HCT116 (cell line): ENCODE data around the gene THSD1. TPM values are rescaled to one million over a fixed set of nuclear protein-coding genes. Genes with fewer than 3 reads are reported as not detected.

Experiments used
- ATAC-seq: fragments of 200-7000 bp; cut with Tn5 transposase; 2 replicates; pipeline ENCODE4 v1.9.1; 2020; ENCODE audit warnings: mild to moderate bottlenecking, moderate library complexity
- BruUV-seq: library from RNA; stranded (reverse); fragments of 400-500 nt; replicated peaks from 2 replicates; lab custom pipeline; 2021; lab: Mats Ljungman, UMichigan
- CTCF ChIA-PET: fragments of 300-600 bp; sonication (Branson Sonifier 250); formaldehyde crosslinking; loops from one replicate; lab custom pipeline; 2021; ENCODE audit warnings: antibody characterized with exemption; lab: Charles Lee
- POLR2A ChIA-PET: fragments of 300-600, 350-600 bp; sonication (Branson Sonifier 250); formaldehyde crosslinking; loops from one replicate; lab custom pipeline; 2021; ENCODE audit warnings: antibody characterized with exemption; lab: Charles Lee
- RAD21 ChIA-PET, 2 experiments: fragments of 300-600 bp; sonication (Branson Sonifier 250); formaldehyde crosslinking; loops; one replicate each; lab custom pipeline; 2023; ENCODE audit warnings: low total read pairs in 2 of 2; ENCODE audit not compliant: uncharacterized antibody in 2 of 2, unreplicated experiment in 2 of 2, low non-redundant PET in 1 of 2; lab: Charles Lee
- DNase-seq: peaks from one replicate; pipeline ENCODE4 v3.0.0-alpha.2; 2010; ENCODE audit warnings: low read depth, low spot score
- H2AFZ ChIP-seq: fragments of 200-600 bp; shearing (Covaris generic), sonication (generic); 2 replicates; pipeline ENCODE4 v1.6.1; 2017; ENCODE audit warnings: low read depth, mixed run types, mixed read lengths, antibody characterized with exemption, low read length; ENCODE audit not compliant: poor library complexity, severe bottlenecking
- H3K27ac ChIP-seq: 2 replicates; pipeline ENCODE4 v1.5.1; 2012; ENCODE audit warnings: low read depth, low read length
- H3K27me3 ChIP-seq: fragments of 200-600 bp; sonication (generic); 2 replicates; pipeline ENCODE4 v1.6.1; 2016; ENCODE audit warnings: mixed run types, low read length, mixed read lengths; ENCODE audit not compliant: insufficient read depth
- H3K36me3 ChIP-seq, 2 experiments: fragments of 200-500 bp in 1 of 2; fragments of 200-600 bp in 1 of 2; sonication (Bioruptor generic) in 1 of 2; sonication (generic) in 1 of 2; 2 replicates each; pipeline versions ENCODE4 v1.5.1 to v1.6.1; 2014 to 2016; ENCODE audit warnings: low read length in 2 of 2, inconsistent platforms in 1 of 2, mixed read lengths in 1 of 2, mixed run types in 1 of 2; ENCODE audit not compliant: insufficient read depth in 2 of 2, control insufficient read depth in 1 of 2
- H3K4me1 ChIP-seq, 2 experiments: fragments of 200-600 bp in 1 of 2; sonication (generic) in 1 of 2; 2 replicates each; pipeline versions ENCODE4 v1.5.1 to v1.6.1; 2012 to 2017; ENCODE audit warnings: low read length in 2 of 2, inconsistent platforms in 1 of 2, mild to moderate bottlenecking in 1 of 2, mixed read lengths in 1 of 2, mixed run types in 1 of 2, moderate library complexity in 1 of 2; ENCODE audit not compliant: insufficient read depth in 2 of 2, control insufficient read depth in 1 of 2
- H3K4me2 ChIP-seq: fragments of 200-600 bp; sonication (generic); 2 replicates; pipeline ENCODE4 v1.6.1; 2017; ENCODE audit warnings: mixed run types, low read length, mixed read lengths
- H3K4me3 ChIP-seq, 2 experiments: fragments of 200-600 bp in 1 of 2; sonication (generic) in 1 of 2; replicated peaks in 1 of 2; 2 replicates each; pipeline ENCODE4 v1.5.1; 2011 to 2016; ENCODE audit warnings: low read length in 2 of 2, control low read depth in 1 of 2, low read depth in 1 of 2, mild to moderate bottlenecking in 1 of 2, mixed read lengths in 1 of 2, mixed run types in 1 of 2
- H3K79me2 ChIP-seq: fragments of 200-600 bp; sonication (generic); 2 replicates; pipeline ENCODE4 v1.6.1; 2017; ENCODE audit warnings: mild to moderate bottlenecking, mixed run types, low read length, moderate library complexity, mixed read lengths; ENCODE audit not compliant: insufficient read depth
- H3K9ac ChIP-seq: fragments of 200-600 bp; sonication (generic); 2 replicates; pipeline ENCODE4 v1.6.1; 2016; ENCODE audit warnings: low read length, mixed read lengths
- H3K9me2 ChIP-seq: fragments of 200-600 bp; sonication (generic), shearing (Covaris generic); 2 replicates; pipeline ENCODE4 v1.6.1; 2017; ENCODE audit warnings: mixed run types, mild to moderate bottlenecking, moderate library complexity; ENCODE audit not compliant: insufficient read depth
- H3K9me3 ChIP-seq, 2 experiments: fragments of 200-500 bp in 1 of 2; fragments of 200-600 bp in 1 of 2; sonication (Bioruptor generic) in 1 of 2; sonication (generic) in 1 of 2; 2 replicates each; pipeline ENCODE4 v1.6.1; 2014 to 2017; ENCODE audit warnings: low read length in 2 of 2, mixed read lengths in 2 of 2, inconsistent platforms in 1 of 2, low read depth in 1 of 2, mild to moderate bottlenecking in 1 of 2, mixed run types in 1 of 2, moderate library complexity in 1 of 2; ENCODE audit not compliant: control insufficient read depth in 1 of 2, insufficient read depth in 1 of 2
- H4K20me1 ChIP-seq: fragments of 200-600 bp; sonication (generic), shearing (Covaris generic); 2 replicates; pipeline ENCODE4 v1.6.1; 2017; ENCODE audit warnings: mixed run types, mild to moderate bottlenecking, moderate library complexity; ENCODE audit not compliant: insufficient read depth
- CEBPB ChIP-seq: IDR thresholded peaks from 2 replicates; pipeline ENCODE4 v1.6.1; 2012; ENCODE audit warnings: low read depth
- EGR1 ChIP-seq: IDR thresholded peaks from 2 replicates; pipeline ENCODE4 v1.6.1; 2012; ENCODE audit warnings: low read depth
- ELF1 ChIP-seq: IDR thresholded peaks from 2 replicates; pipeline ENCODE4 v1.6.1; 2012; ENCODE audit warnings: low read depth, borderline replicate concordance
- EZH2phosphoT487 ChIP-seq: fragments of 200-600 bp; IDR thresholded peaks from 2 replicates; pipeline ENCODE4 v1.6.1; 2018; ENCODE audit warnings: antibody characterized with exemption, borderline replicate concordance
- POLR2A ChIP-seq: IDR thresholded peaks from 2 replicates; pipeline ENCODE4 v1.7.0; 2011; ENCODE audit warnings: borderline replicate concordance; ENCODE audit not compliant: insufficient read depth, insufficient read length; ENCODE audit errors: extremely low read depth
- SRF ChIP-seq: IDR thresholded peaks from 2 replicates; pipeline ENCODE4 v1.6.1; 2012; ENCODE audit warnings: low read depth
- ZFX ChIP-seq: fragments of 450-650 bp; IDR thresholded peaks from 2 replicates; pipeline ENCODE4 v1.6.1; 2017
- ZNF274 ChIP-seq: fragments of 200-500 bp; sonication (Bioruptor generic); IDR thresholded peaks from 2 replicates; pipeline ENCODE4 v1.6.1; 2014; ENCODE audit warnings: mild to moderate bottlenecking, low read depth, low read length, inconsistent platforms
- intact Hi-C: fragments of 100-400 bp; cut with micrococcal nuclease; formaldehyde crosslinking; loops from 2 replicates; pipeline ENCODE4 v1.10.0; 2022
- total RNA-seq: library from RNA; stranded (reverse); gene quantifications from one replicate; pipeline ENCODE4 v1.2.1, GENCODE V29; 2021; ENCODE audit not compliant: unreplicated experiment
- TF ChIP-seq, protein P1 (sequence below): IDR thresholded peaks from 2 replicates; pipeline ENCODE4 v1.6.1; 2011; ENCODE audit warnings: mild to moderate bottlenecking, low read length, moderate library complexity; ENCODE audit not compliant: insufficient replicate concordance; ENCODE audit errors: extremely low read depth
- TF ChIP-seq, protein P2 (sequence below): IDR thresholded peaks from 2 replicates; pipeline ENCODE4 v1.6.1; 2012
- TF ChIP-seq, protein P3 (sequence below): IDR thresholded peaks from 2 replicates; pipeline ENCODE4 v1.6.1; 2012
- TF ChIP-seq, protein P4 (sequence below): IDR thresholded peaks from 2 replicates; pipeline ENCODE4 v1.6.1; 2012; ENCODE audit warnings: low read depth

THSD1 gene
- total RNA-seq, 1 experiment from 2014 or later, result 0.76 TPM

DNA sequence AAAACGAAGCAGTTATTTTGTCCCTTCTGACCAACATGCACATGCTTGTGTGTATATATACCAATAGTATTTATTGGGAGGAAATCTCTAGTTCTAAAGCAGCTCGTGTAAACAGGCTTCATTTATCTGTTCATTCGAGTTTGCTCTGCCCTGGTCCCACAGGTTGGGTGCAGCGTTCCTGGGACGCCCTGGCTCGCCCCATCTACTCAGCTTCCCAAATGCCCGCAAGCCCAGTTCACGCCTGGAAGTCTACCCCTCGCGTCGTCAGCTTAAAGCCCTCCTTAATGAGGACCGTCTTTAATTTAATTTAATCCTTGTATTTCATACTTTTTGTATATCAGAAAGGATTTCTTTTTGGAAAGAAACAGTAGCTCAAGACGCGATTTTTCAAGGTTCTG is 604 bp downstream of the THSD1 start:
- Histone ChIP-seq H3K4me1 (no peaks in the 10 kb centered on the region), H3K9ac (no peak overlapping the region), H2AFZ (no peak overlapping the region), H3K79me2 (no peaks in the 10 kb centered on the region), H3K4me3 (no peak overlapping the region), H3K9me2 (no peaks in the 10 kb centered on the region), H3K9me3 (no peaks in the 10 kb centered on the region), H3K27me3 (no peaks in the 10 kb centered on the region), H4K20me1 (no peaks in the 10 kb centered on the region), H3K4me2 (no peak overlapping the region), H3K36me3 (no peaks in the 10 kb centered on the region), H3K27ac (no peak overlapping the region)
- BruUV-seq, result no TSS peak
- CTCF ChIA-PET, result no interaction called here
- RAD21 ChIA-PET, result no interaction called here
- intact Hi-C loops, result no loop called here
- POLR2A ChIA-PET, result no interaction called here
- ATAC-seq, result no peak
- TF ChIP-seq, protein P1, sequence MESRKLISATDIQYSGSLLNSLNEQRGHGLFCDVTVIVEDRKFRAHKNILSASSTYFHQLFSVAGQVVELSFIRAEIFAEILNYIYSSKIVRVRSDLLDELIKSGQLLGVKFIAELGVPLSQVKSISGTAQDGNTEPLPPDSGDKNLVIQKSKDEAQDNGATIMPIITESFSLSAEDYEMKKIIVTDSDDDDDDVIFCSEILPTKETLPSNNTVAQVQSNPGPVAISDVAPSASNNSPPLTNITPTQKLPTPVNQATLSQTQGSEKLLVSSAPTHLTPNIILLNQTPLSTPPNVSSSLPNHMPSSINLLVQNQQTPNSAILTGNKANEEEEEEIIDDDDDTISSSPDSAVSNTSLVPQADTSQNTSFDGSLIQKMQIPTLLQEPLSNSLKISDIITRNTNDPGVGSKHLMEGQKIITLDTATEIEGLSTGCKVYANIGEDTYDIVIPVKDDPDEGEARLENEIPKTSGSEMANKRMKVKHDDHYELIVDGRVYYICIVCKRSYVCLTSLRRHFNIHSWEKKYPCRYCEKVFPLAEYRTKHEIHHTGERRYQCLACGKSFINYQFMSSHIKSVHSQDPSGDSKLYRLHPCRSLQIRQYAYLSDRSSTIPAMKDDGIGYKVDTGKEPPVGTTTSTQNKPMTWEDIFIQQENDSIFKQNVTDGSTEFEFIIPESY, result no peak
- TF ChIP-seq ELF1, result no peak
- TF ChIP-seq, protein P2, sequence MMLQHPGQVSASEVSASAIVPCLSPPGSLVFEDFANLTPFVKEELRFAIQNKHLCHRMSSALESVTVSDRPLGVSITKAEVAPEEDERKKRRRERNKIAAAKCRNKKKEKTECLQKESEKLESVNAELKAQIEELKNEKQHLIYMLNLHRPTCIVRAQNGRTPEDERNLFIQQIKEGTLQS, result no peak
- TF ChIP-seq SRF, result no peak
- no peak for TF ChIP-seq CEBPB
- TF ChIP-seq ZFX, result no peak
- TF ChIP-seq EGR1, result no peak
- DNase-seq, result no peak

DNA sequence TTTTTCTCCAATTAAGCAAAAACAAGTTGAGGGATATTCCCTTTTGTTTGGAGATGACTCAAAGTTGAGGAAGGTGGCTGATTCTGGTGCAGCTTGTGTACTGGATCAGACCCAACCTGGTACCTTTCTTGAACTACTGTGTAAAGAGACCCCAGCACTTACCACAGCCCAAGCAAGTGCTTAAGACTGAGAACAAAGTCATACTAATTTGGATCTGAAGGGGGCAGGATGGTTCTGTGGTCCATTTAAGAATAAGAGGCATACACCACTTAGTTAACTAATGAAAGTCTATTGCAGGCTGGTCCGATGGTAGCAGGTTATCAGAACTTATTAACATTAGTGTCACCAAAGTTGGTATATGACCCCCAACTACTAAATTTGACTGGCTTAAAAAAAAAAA is 6.3 kb downstream of the THSD1 start:
- POLR2A ChIA-PET, result no interaction called here
- ATAC-seq (no peak), DNase-seq (no peak)

More for the DNA sequence above, 6.3 kb downstream of the THSD1 start:
- Histone ChIP-seq H3K4me3 (no peak overlapping the region), H3K4me2 (no peak overlapping the region), H3K79me2 (no peaks in the 10 kb centered on the region), H3K4me1 (no peaks in the 10 kb centered on the region), H4K20me1 (no peaks in the 10 kb centered on the region), H3K9ac (no peak overlapping the region), H3K9me3 (no peaks in the 10 kb centered on the region), H3K27ac (no peak overlapping the region), H2AFZ (no peak overlapping the region), H3K36me3 (no peaks in the 10 kb centered on the region), H3K9me2 (no peaks in the 10 kb centered on the region), H3K27me3 (no peaks in the 10 kb centered on the region)
- intact Hi-C loops, result no loop called here
- TF ChIP-seq ELF1, result no peak
- TF ChIP-seq, protein P3, sequence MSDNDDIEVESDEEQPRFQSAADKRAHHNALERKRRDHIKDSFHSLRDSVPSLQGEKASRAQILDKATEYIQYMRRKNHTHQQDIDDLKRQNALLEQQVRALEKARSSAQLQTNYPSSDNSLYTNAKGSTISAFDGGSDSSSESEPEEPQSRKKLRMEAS, result no peak
- TF ChIP-seq POLR2A, result no peak
- TF ChIP-seq, protein P4, sequence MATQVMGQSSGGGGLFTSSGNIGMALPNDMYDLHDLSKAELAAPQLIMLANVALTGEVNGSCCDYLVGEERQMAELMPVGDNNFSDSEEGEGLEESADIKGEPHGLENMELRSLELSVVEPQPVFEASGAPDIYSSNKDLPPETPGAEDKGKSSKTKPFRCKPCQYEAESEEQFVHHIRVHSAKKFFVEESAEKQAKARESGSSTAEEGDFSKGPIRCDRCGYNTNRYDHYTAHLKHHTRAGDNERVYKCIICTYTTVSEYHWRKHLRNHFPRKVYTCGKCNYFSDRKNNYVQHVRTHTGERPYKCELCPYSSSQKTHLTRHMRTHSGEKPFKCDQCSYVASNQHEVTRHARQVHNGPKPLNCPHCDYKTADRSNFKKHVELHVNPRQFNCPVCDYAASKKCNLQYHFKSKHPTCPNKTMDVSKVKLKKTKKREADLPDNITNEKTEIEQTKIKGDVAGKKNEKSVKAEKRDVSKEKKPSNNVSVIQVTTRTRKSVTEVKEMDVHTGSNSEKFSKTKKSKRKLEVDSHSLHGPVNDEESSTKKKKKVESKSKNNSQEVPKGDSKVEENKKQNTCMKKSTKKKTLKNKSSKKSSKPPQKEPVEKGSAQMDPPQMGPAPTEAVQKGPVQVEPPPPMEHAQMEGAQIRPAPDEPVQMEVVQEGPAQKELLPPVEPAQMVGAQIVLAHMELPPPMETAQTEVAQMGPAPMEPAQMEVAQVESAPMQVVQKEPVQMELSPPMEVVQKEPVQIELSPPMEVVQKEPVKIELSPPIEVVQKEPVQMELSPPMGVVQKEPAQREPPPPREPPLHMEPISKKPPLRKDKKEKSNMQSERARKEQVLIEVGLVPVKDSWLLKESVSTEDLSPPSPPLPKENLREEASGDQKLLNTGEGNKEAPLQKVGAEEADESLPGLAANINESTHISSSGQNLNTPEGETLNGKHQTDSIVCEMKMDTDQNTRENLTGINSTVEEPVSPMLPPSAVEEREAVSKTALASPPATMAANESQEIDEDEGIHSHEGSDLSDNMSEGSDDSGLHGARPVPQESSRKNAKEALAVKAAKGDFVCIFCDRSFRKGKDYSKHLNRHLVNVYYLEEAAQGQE, result no peak
- no peak for TF ChIP-seq EZH2phosphoT487
- TF ChIP-seq ZNF274, result no peak
- CTCF ChIA-PET, result no interaction called here
- RAD21 ChIA-PET, result no interaction called here
- BruUV-seq, result no TSS peak
